HG02763 (cell line): Measurements from ENCODE around the gene FBRSL1.
A peak's percentile ranks its signal among the peaks of the same experiment; 100 is the strongest.

Experiments
- ATAC-seq: cut with Tn5 transposase; IDR thresholded peaks from one replicate; pipeline ENCODE4 v1.9.1; 2021; ENCODE audit warnings: mild to moderate bottlenecking, moderate library complexity; ENCODE audit not compliant: unreplicated experiment

The FBRSL1 gene

GRCh38 chr12:132482771-132483170, 7.2 kb upstream of the FBRSL1 start:
- ATAC-seq: no peak

GRCh38 chr12:132483208-132483607, 6.7 kb upstream of the FBRSL1 start:
- ATAC-seq: no peak

GRCh38 chr12:132483612-132484011, 6.3 kb upstream of the FBRSL1 start:
- ATAC-seq: no peak

- ATAC-seq: no peak
Observed at GRCh38 chr12:132484183-132484890, 5.6 kb upstream of the FBRSL1 start.

- ATAC-seq: no peak
Observed at GRCh38 chr12:132484891-132485441, 5.0 kb upstream of the FBRSL1 start.

GRCh38 chr12:132485619-132486018, 4.3 kb upstream of the FBRSL1 start:
- ATAC-seq: no peak

- ATAC-seq: no peak
Observed at GRCh38 chr12:132486168-132486567, 3.8 kb upstream of the FBRSL1 start.

- no peak for ATAC-seq
Observed at GRCh38 chr12:132486576-132486975, 3.4 kb upstream of the FBRSL1 start.

GRCh38 chr12:132487311-132487741, 2.6 kb upstream of the FBRSL1 start:
- ATAC-seq: no peak

- no peak for ATAC-seq
Observed at GRCh38 chr12:132488127-132489077, 1.5 kb upstream of the FBRSL1 start.

GRCh38 chr12:132489078-132489601, 811 bp upstream of the FBRSL1 start:
- ATAC-seq: peak; percentile 23

GRCh38 chr12:132490422-132491137, 629 bp downstream of the FBRSL1 start:
- peak; percentile 2 for ATAC-seq

- ATAC-seq: no peak
Observed at GRCh38 chr12:132491138-132491663, 1.2 kb downstream of the FBRSL1 start.

- no peak for ATAC-seq
Observed at GRCh38 chr12:132491761-132492378, 1.9 kb downstream of the FBRSL1 start.

GRCh38 chr12:132492522-132492921, 2.6 kb downstream of the FBRSL1 start:
- no peak for ATAC-seq

GRCh38 chr12:132492951-132493350, 3.0 kb downstream of the FBRSL1 start:
- no peak for ATAC-seq

GRCh38 chr12:132493482-132494178, 3.7 kb downstream of the FBRSL1 start:
- no peak for ATAC-seq

GRCh38 chr12:132494294-132495164, 4.6 kb downstream of the FBRSL1 start:
- no peak for ATAC-seq

- no peak for ATAC-seq
Observed at GRCh38 chr12:132495165-132495544, 5.2 kb downstream of the FBRSL1 start.
